Activated naive CD8-positive, alpha-beta T cell treated with anti-CD3 and anti-CD28 coated beads for 36 hours (primary cell): ENCODE data around the gene SRGAP1. TPM values are rescaled to one million over a fixed set of nuclear protein-coding genes. Genes with fewer than 3 reads are reported as not detected.
"Not testable (repeated sequence)": the region's sequence is repeated elsewhere in the genome, so short reads cannot be mapped to it uniquely, and the experiment has no call there.

ENCODE experiments used
- DNase-seq: peaks from one replicate; pipeline ENCODE4 v3.0.0; 2021
- H3K27ac Mint-ChIP-seq: one replicate; pipeline ENCODE4 v1.8.0; 2022; ENCODE audit warnings: mild to moderate bottlenecking, moderate library complexity, mixed read lengths
- H3K27me3 Mint-ChIP-seq: one replicate; pipeline ENCODE4 v1.8.0; 2022; ENCODE audit warnings: mild to moderate bottlenecking, mixed read lengths
- H3K36me3 Mint-ChIP-seq: one replicate; pipeline ENCODE4 v1.8.0; 2021; ENCODE audit warnings: mild to moderate bottlenecking, mixed read lengths
- H3K4me1 Mint-ChIP-seq: one replicate; pipeline ENCODE4 v1.8.0; 2021; ENCODE audit warnings: mixed read lengths
- H3K4me3 Mint-ChIP-seq: one replicate; pipeline ENCODE4 v1.8.0; 2022; ENCODE audit warnings: mild to moderate bottlenecking, moderate library complexity, mixed read lengths
- H3K9me3 Mint-ChIP-seq: one replicate; pipeline ENCODE4 v1.8.0; 2022; ENCODE audit warnings: mixed read lengths
- total RNA-seq, 2 experiments: library from RNA; stranded (reverse); gene quantifications; one replicate each; pipeline ENCODE4 v1.2.3, GENCODE V29; 2021

Gene SRGAP1
- total RNA-seq, 2 experiments from 2014 or later, result 0.02 to 0.18 TPM

- no peak for DNase-seq
- H3K36me3 Mint-ChIP-seq, result no peaks in the 10 kb centered on the region
These were observed 174.6 kb downstream of the SRGAP1 start for GRCh38 chr12:64019101-64019500.

GRCh38 chr12:64019654-64020053 is 175.2 kb downstream of the SRGAP1 start:
- no peak for DNase-seq
- Mint-ChIP-seq H3K27me3 (peaks cover 3% of the 10 kb centered on the region), H3K27ac (no peak overlapping the region), H3K36me3 (no peaks in the 10 kb centered on the region), H3K4me1 (no peaks in the 10 kb centered on the region), H3K9me3 (no peaks in the 10 kb centered on the region), H3K4me3 (no peak overlapping the region)

More at GRCh38 chr12:64019101-64019500, 174.6 kb downstream of the SRGAP1 start:
- no peak overlapping the region for H3K27ac Mint-ChIP-seq
- H3K4me1 Mint-ChIP-seq, result no peaks in the 10 kb centered on the region
- no peaks in the 10 kb centered on the region for H3K9me3 Mint-ChIP-seq
- H3K4me3 Mint-ChIP-seq, result no peak overlapping the region
- H3K27me3 Mint-ChIP-seq, result peaks cover 3% of the 10 kb centered on the region

GRCh38 chr12:64025174-64025958 is 180.9 kb downstream of the SRGAP1 start:
- DNase-seq, result no peak
- no peaks in the 10 kb centered on the region for H3K36me3 Mint-ChIP-seq
- no peak overlapping the region for H3K27ac Mint-ChIP-seq
- no peaks in the 10 kb centered on the region for H3K9me3 Mint-ChIP-seq
- H3K27me3 Mint-ChIP-seq, result no peaks in the 10 kb centered on the region
- H3K4me1 Mint-ChIP-seq, result peaks cover 2% of the 10 kb centered on the region
- H3K4me3 Mint-ChIP-seq, result no peak overlapping the region

GRCh38 chr12:64027311-64027710 is 182.8 kb downstream of the SRGAP1 start:
- Mint-ChIP-seq H3K27me3 (no peaks in the 10 kb centered on the region), H3K9me3 (no peaks in the 10 kb centered on the region), H3K36me3 (no peaks in the 10 kb centered on the region), H3K4me3 (no peak overlapping the region), H3K4me1 (peaks cover 2% of the 10 kb centered on the region), H3K27ac (no peak overlapping the region)
- DNase-seq, result no peak

GRCh38 chr12:64028541-64028940 is 184.0 kb downstream of the SRGAP1 start:
- H3K4me1 Mint-ChIP-seq, result peaks cover 2% of the 10 kb centered on the region
- no peak overlapping the region for H3K27ac Mint-ChIP-seq
- H3K27me3 Mint-ChIP-seq, result no peaks in the 10 kb centered on the region
- H3K36me3 Mint-ChIP-seq, result no peaks in the 10 kb centered on the region
- no peak overlapping the region for H3K4me3 Mint-ChIP-seq
- no peak for DNase-seq
- H3K9me3 Mint-ChIP-seq, result no peaks in the 10 kb centered on the region

GRCh38 chr12:64029013-64029857 is 184.7 kb downstream of the SRGAP1 start:
- H3K27ac Mint-ChIP-seq, result no peak overlapping the region
- H3K4me3 Mint-ChIP-seq, result no peak overlapping the region
- H3K9me3 Mint-ChIP-seq, result no peaks in the 10 kb centered on the region
- DNase-seq, result no peak
- no peaks in the 10 kb centered on the region for H3K36me3 Mint-ChIP-seq
- peaks cover 3% of the 10 kb centered on the region for H3K27me3 Mint-ChIP-seq
- peaks cover 2% of the 10 kb centered on the region for H3K4me1 Mint-ChIP-seq

GRCh38 chr12:64030155-64030554 is 185.7 kb downstream of the SRGAP1 start:
- DNase-seq, result no peak
- peaks cover 5% of the 10 kb centered on the region for H3K27me3 Mint-ChIP-seq
- no peak overlapping the region for H3K27ac Mint-ChIP-seq
- no peaks in the 10 kb centered on the region for H3K36me3 Mint-ChIP-seq
- no peaks in the 10 kb centered on the region for H3K9me3 Mint-ChIP-seq
- H3K4me3 Mint-ChIP-seq, result no peak overlapping the region
- peaks cover 2% of the 10 kb centered on the region for H3K4me1 Mint-ChIP-seq

- not testable (repeated sequence) for H3K9me3 Mint-ChIP-seq, H3K4me1 Mint-ChIP-seq, H3K27ac Mint-ChIP-seq, H3K27me3 Mint-ChIP-seq, H3K4me3 Mint-ChIP-seq, DNase-seq, H3K36me3 Mint-ChIP-seq
These were observed 189.6 kb downstream of the SRGAP1 start for GRCh38 chr12:64034056-64034455.

- no peaks in the 10 kb centered on the region for H3K9me3 Mint-ChIP-seq
- no peaks in the 10 kb centered on the region for H3K4me1 Mint-ChIP-seq
- H3K27ac Mint-ChIP-seq, result no peak overlapping the region
- no peak overlapping the region for H3K4me3 Mint-ChIP-seq
- H3K36me3 Mint-ChIP-seq, result no peaks in the 10 kb centered on the region
- no peak for DNase-seq
- H3K27me3 Mint-ChIP-seq, result peaks cover 5% of the 10 kb centered on the region
These were observed 190.5 kb downstream of the SRGAP1 start for GRCh38 chr12:64034901-64035576.

GRCh38 chr12:64036414-64036813 is 191.9 kb downstream of the SRGAP1 start:
- H3K9me3 Mint-ChIP-seq, result no peaks in the 10 kb centered on the region
- H3K4me1 Mint-ChIP-seq, result no peaks in the 10 kb centered on the region
- H3K36me3 Mint-ChIP-seq, result no peaks in the 10 kb centered on the region
- H3K4me3 Mint-ChIP-seq, result no peak overlapping the region
- H3K27me3 Mint-ChIP-seq, result peaks cover 5% of the 10 kb centered on the region
- no peak overlapping the region for H3K27ac Mint-ChIP-seq
- no peak for DNase-seq

GRCh38 chr12:64039281-64039871 is 194.9 kb downstream of the SRGAP1 start:
- H3K4me1 Mint-ChIP-seq, result no peaks in the 10 kb centered on the region

GRCh38 chr12:64042911-64043310 is 198.4 kb downstream of the SRGAP1 start:
- Mint-ChIP-seq H3K4me1 (no peaks in the 10 kb centered on the region), H3K27me3 (peaks cover 3% of the 10 kb centered on the region), H3K27ac (no peak overlapping the region), H3K36me3 (no peaks in the 10 kb centered on the region), H3K4me3 (no peak overlapping the region), H3K9me3 (no peaks in the 10 kb centered on the region)
- DNase-seq, result no peak

More at GRCh38 chr12:64039281-64039871, 194.9 kb downstream of the SRGAP1 start:
- no peaks in the 10 kb centered on the region for H3K9me3 Mint-ChIP-seq
- H3K27ac Mint-ChIP-seq, result no peak overlapping the region
- no peak overlapping the region for H3K4me3 Mint-ChIP-seq
- peaks cover 3% of the 10 kb centered on the region for H3K27me3 Mint-ChIP-seq
- H3K36me3 Mint-ChIP-seq, result no peaks in the 10 kb centered on the region
- DNase-seq, result no peak

GRCh38 chr12:64044191-64044590 is 199.7 kb downstream of the SRGAP1 start:
- Mint-ChIP-seq H3K27ac (no peak overlapping the region), H3K27me3 (peaks cover 9% of the 10 kb centered on the region), H3K36me3 (no peaks in the 10 kb centered on the region), H3K4me3 (no peak overlapping the region), H3K9me3 (no peaks in the 10 kb centered on the region), H3K4me1 (no peaks in the 10 kb centered on the region)
- no peak for DNase-seq

- peaks cover 23% of the 10 kb centered on the region for H3K27me3 Mint-ChIP-seq
- H3K9me3 Mint-ChIP-seq, result no peaks in the 10 kb centered on the region
- H3K36me3 Mint-ChIP-seq, result no peaks in the 10 kb centered on the region
- no peak overlapping the region for H3K27ac Mint-ChIP-seq
- no peak overlapping the region for H3K4me3 Mint-ChIP-seq
- no peaks in the 10 kb centered on the region for H3K4me1 Mint-ChIP-seq
- no peak for DNase-seq
These were observed 206.6 kb downstream of the SRGAP1 start for GRCh38 chr12:64051057-64051456.

GRCh38 chr12:64053117-64053516 is 208.6 kb downstream of the SRGAP1 start:
- Mint-ChIP-seq H3K9me3 (no peaks in the 10 kb centered on the region), H3K4me3 (no peak overlapping the region), H3K27me3 (peaks cover 22% of the 10 kb centered on the region), H3K36me3 (no peaks in the 10 kb centered on the region), H3K4me1 (no peaks in the 10 kb centered on the region), H3K27ac (no peak overlapping the region)
- DNase-seq, result no peak
